Stimulated activated CD4-positive, alpha-beta T cell treated with anti-CD3 and anti-CD28 coated beads, TNF-alpha, amount 100 ng/mL, for 24 hours (primary cell): ENCODE measurements around the gene NRF1.

Experiments used
- DNase-seq, 3 experiments: peaks; one replicate each; pipeline ENCODE4 v3.0.0-alpha.2; 2020; ENCODE audit warnings: low read depth in 3 of 3

NRF1 gene

GRCh38 chr7:129771201-129771927 is 159.8 kb downstream of the NRF1 start:
- no peak for DNase-seq

GRCh38 chr7:129771928-129772479 is 160.5 kb downstream of the NRF1 start:
- DNase-seq: no peak

- no peak for DNase-seq
Measured at GRCh38 chr7:129772646-129773280, 161.2 kb downstream of the NRF1 start.

- no peak for DNase-seq
Measured at GRCh38 chr7:129773328-129773731, 161.8 kb downstream of the NRF1 start.

GRCh38 chr7:129773871-129774270 is 162.4 kb downstream of the NRF1 start:
- DNase-seq: no peak

- DNase-seq: no peak
Measured at GRCh38 chr7:129774359-129774758, 162.8 kb downstream of the NRF1 start.

- DNase-seq: no peak
Measured at GRCh38 chr7:129774871-129775694, 163.6 kb downstream of the NRF1 start.

- no peak for DNase-seq
Measured at GRCh38 chr7:129775695-129776361, 164.3 kb downstream of the NRF1 start.

DNA sequence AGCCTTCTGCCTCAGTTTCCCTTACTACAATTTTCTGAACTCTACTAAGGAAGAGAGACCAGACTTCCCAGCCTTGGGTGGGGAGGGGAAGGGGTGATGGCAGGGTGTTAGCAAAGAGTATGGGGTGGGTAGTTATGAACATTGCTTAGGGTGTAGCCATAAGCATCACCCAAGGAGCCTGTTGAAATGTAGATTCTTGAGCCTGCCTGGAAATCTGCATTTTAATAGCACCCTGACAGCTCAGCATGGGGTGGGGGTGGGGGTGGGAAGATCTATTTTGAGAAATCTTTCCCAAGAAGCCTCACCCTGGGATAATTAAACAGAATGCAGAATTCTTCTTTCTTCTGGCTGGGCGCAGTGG is 164.8 kb downstream of the NRF1 start:
- no peak for DNase-seq

- DNase-seq: no peak
Measured at GRCh38 chr7:129777195-129777844, 165.8 kb downstream of the NRF1 start.

- no peak for DNase-seq
Measured at GRCh38 chr7:129777993-129778769, 166.7 kb downstream of the NRF1 start.

DNA sequence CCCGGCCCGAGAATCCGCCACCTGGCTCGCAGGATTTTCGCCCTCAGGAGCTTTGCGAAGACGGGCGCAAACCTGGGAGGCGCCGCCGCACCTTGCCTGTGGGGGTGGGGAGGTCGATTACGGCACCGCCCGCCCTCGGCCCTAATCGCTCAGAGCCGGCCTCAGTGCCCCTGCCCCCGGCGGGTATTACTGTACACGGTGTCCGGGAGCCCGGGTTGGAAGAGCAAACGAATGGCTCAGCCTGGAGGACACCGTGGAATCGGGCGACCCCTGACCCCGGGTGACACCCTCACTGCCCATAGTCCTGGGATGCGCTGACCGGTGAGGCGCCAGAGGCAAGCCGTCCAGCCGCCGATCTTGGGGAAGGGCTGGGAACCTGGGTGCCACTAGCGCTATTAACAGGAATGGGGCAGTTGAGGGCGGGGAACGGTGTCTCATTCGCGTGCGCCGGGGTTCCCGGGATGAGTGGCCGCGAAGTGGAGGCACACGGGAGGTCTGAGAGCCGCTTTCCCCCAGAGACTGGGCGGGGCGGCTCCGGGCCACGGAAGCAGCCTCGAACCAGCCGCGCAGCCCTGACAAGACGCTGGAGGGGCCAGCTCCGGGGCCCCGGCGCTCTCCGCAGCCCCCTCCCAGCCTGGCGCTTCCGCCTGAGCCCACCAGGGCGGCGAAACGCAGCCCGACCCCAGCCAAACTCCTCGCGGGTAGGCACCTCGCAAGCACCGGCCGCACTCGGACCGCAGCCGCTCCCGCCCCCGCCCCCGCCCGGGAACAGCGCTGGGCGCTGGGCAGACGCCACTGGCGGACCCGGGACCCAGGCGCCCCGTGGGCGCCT is 167.5 kb downstream of the NRF1 start:
- DNase-seq: no peak

GRCh38 chr7:129779602-129780256 is 168.2 kb downstream of the NRF1 start:
- peak in 1 of 3 experiments; percentile 47 for DNase-seq

- DNase-seq: peak; percentile 48 to 84 (median 59)
Measured at GRCh38 chr7:129780257-129780973, 168.9 kb downstream of the NRF1 start.

- DNase-seq: no peak
Measured at GRCh38 chr7:129780974-129781927, 169.7 kb downstream of the NRF1 start.

- no peak for DNase-seq
Measured at GRCh38 chr7:129781928-129782817, 170.7 kb downstream of the NRF1 start.
